Nephron (organoid): ENCODE measurements around the gene EPHA1.

Source experiments
- H3K27ac Mint-ChIP-seq, 3 experiments: 2 replicates each; pipeline ENCODE4 v1.8.0; 2020; ENCODE audit warnings: mixed read lengths in 3 of 3, mild to moderate bottlenecking in 2 of 3, moderate library complexity in 1 of 3
- H3K27me3 Mint-ChIP-seq: 2 replicates; pipeline ENCODE4 v1.8.0; 2021; ENCODE audit warnings: low read depth, mild to moderate bottlenecking, moderate library complexity, mixed read lengths
- H3K36me3 Mint-ChIP-seq: 2 replicates; pipeline ENCODE4 v1.8.0; 2020; ENCODE audit warnings: low read depth, mixed read lengths
- H3K4me1 Mint-ChIP-seq: 2 replicates; pipeline ENCODE4 v1.8.0; 2020; ENCODE audit warnings: mixed read lengths
- H3K4me3 Mint-ChIP-seq, 3 experiments: 2 replicates each; pipeline ENCODE4 v1.8.0; 2020; ENCODE audit warnings: mild to moderate bottlenecking in 3 of 3, mixed read lengths in 3 of 3, moderate library complexity in 2 of 3
- H3K9me3 Mint-ChIP-seq: 2 replicates; pipeline ENCODE4 v1.8.0; 2020; ENCODE audit warnings: mixed read lengths
- CTCF ChIP-seq, 3 experiments: fragments of 200-600 bp; sonication (generic); IDR thresholded peaks; one replicate each; pipeline ENCODE4 v1.5.0; 2021; ENCODE audit warnings: antibody characterized with exemption in 3 of 3; ENCODE audit not compliant: unreplicated experiment in 3 of 3

EPHA1 gene

GRCh38 chr7:143382126-143382790 is 26.4 kb downstream of the EPHA1 start:
- no peaks in the 10 kb centered on the region for H3K9me3 Mint-ChIP-seq
- TF ChIP-seq CTCF (IDR thresholded peaks at IDR 0.05; ENCODE audit: unreplicated experiment in 3 of 3) = no peak
- H3K4me3 Mint-ChIP-seq = no peak overlapping the region
- no peaks in the 10 kb centered on the region for H3K27me3 Mint-ChIP-seq
- H3K36me3 Mint-ChIP-seq = no peaks in the 10 kb centered on the region
- peak overlapping the region in 2 of 3 experiments; percentile 28 to 66 for H3K27ac Mint-ChIP-seq
- H3K4me1 Mint-ChIP-seq = peaks cover 24% of the 10 kb centered on the region

GRCh38 chr7:143381427-143382125 is 27.1 kb downstream of the EPHA1 start:
- no peak overlapping the region for H3K4me3 Mint-ChIP-seq
- H3K27ac Mint-ChIP-seq = peak overlapping the region in 1 of 3 experiments; percentile 66
- peaks cover 27% of the 10 kb centered on the region for H3K4me1 Mint-ChIP-seq
- H3K27me3 Mint-ChIP-seq = no peaks in the 10 kb centered on the region
- no peaks in the 10 kb centered on the region for H3K36me3 Mint-ChIP-seq
- H3K9me3 Mint-ChIP-seq = no peaks in the 10 kb centered on the region
- TF ChIP-seq CTCF (IDR thresholded peaks at IDR 0.05; ENCODE audit: unreplicated experiment in 3 of 3) = no peak

- Mint-ChIP-seq H3K27me3 (no peaks in the 10 kb centered on the region), H3K4me1 (peaks cover 27% of the 10 kb centered on the region), H3K9me3 (no peaks in the 10 kb centered on the region), H3K36me3 (no peaks in the 10 kb centered on the region), H3K27ac (peak within 1 kb of the TSS; percentile 92 to 95 (median 94)), H3K4me3 (peak within 1 kb of the TSS; percentile 84 to 93 (median 89))
- no peak for TF ChIP-seq CTCF (IDR thresholded peaks at IDR 0.05; ENCODE audit: unreplicated experiment in 3 of 3)
Measured at GRCh38 chr7:143380646-143381426, 27.8 kb downstream of the EPHA1 start, which contains the start of gene ZYX. Gene ZYX, plus strand, starts transcription at chr7:143381345. Its CDS starts 227 bp downstream, at chr7:143381572.

GRCh38 chr7:143380260-143380645 is 28.4 kb downstream of the EPHA1 start:
- Mint-ChIP-seq H3K9me3 (no peaks in the 10 kb centered on the region), H3K27ac (peak overlapping the region; percentile 92 to 95 (median 94)), H3K27me3 (no peaks in the 10 kb centered on the region), H3K4me1 (peaks cover 27% of the 10 kb centered on the region), H3K4me3 (peak overlapping the region; percentile 84 to 93 (median 89)), H3K36me3 (no peaks in the 10 kb centered on the region)
- peak; percentile 87 to 91 (median 87) for TF ChIP-seq CTCF (IDR thresholded peaks at IDR 0.05; ENCODE audit: unreplicated experiment in 3 of 3)

GRCh38 chr7:143379611-143380259 is 28.9 kb downstream of the EPHA1 start:
- peaks cover 27% of the 10 kb centered on the region for H3K4me1 Mint-ChIP-seq
- no peaks in the 10 kb centered on the region for H3K9me3 Mint-ChIP-seq
- H3K36me3 Mint-ChIP-seq = no peaks in the 10 kb centered on the region
- peak overlapping the region; percentile 92 to 95 (median 94) for H3K27ac Mint-ChIP-seq
- no peak for TF ChIP-seq CTCF (IDR thresholded peaks at IDR 0.05; ENCODE audit: unreplicated experiment in 3 of 3)
- H3K4me3 Mint-ChIP-seq = peak overlapping the region; percentile 84 to 93 (median 89)
- H3K27me3 Mint-ChIP-seq = no peaks in the 10 kb centered on the region
